Mesendoderm (in vitro differentiated cells): Measurements from ENCODE around the gene PPP1CA.

Experiments used
- DNase-seq: peaks from one replicate; pipeline ENCODE4 v3.0.0; 2013
- H2AK5ac ChIP-seq: 2 replicates; pipeline ENCODE4 v1.6.1; 2013; ENCODE audit warnings: low read length, inconsistent platforms
- H2BK120ac ChIP-seq: 2 replicates; pipeline ENCODE4 v1.6.1; 2013; ENCODE audit warnings: low read depth, mild to moderate bottlenecking, low read length, moderate library complexity, mixed read lengths
- H2BK15ac ChIP-seq: replicated peaks from 2 replicates; pipeline ENCODE4 v1.6.1; 2013; ENCODE audit warnings: low read depth, mild to moderate bottlenecking, moderate library complexity
- H2BK5ac ChIP-seq: 2 replicates; pipeline ENCODE4 v1.6.1; 2013; ENCODE audit warnings: low read length, inconsistent platforms
- H3K18ac ChIP-seq: 2 replicates; pipeline ENCODE4 v1.6.1; 2013; ENCODE audit warnings: mild to moderate bottlenecking, low read length, mixed read lengths
- H3K23ac ChIP-seq: one replicate; pipeline ENCODE4 v1.6.1; 2013; ENCODE audit warnings: low read length
- H3K27ac ChIP-seq: 2 replicates; pipeline ENCODE4 v1.5.1; 2013; ENCODE audit warnings: low read depth, mild to moderate bottlenecking, inconsistent platforms, low read length, moderate library complexity
- H3K27me3 ChIP-seq: 2 replicates; pipeline ENCODE4 v1.6.1; 2013; ENCODE audit warnings: low read length, control low read depth, mild to moderate bottlenecking, inconsistent platforms; ENCODE audit not compliant: insufficient read depth, poor library complexity
- H3K36me3 ChIP-seq: 2 replicates; pipeline ENCODE4 v1.6.1; 2013; ENCODE audit warnings: low read length, inconsistent platforms; ENCODE audit not compliant: control insufficient read depth, insufficient read depth
- H3K4ac ChIP-seq: one replicate; pipeline ENCODE4 v1.6.1; 2013; ENCODE audit warnings: low read depth, mild to moderate bottlenecking, low read length, moderate library complexity
- H3K4me1 ChIP-seq: 2 replicates; pipeline ENCODE4 v1.6.1; 2013; ENCODE audit warnings: low read depth, low read length, inconsistent platforms; ENCODE audit not compliant: control insufficient read depth
- H3K4me2 ChIP-seq: 2 replicates; pipeline ENCODE4 v1.6.1; 2013; ENCODE audit warnings: low read length
- H3K4me3 ChIP-seq: 2 replicates; pipeline ENCODE4 v1.5.1; 2013; ENCODE audit warnings: mild to moderate bottlenecking, low read length
- H3K56ac ChIP-seq: one replicate; pipeline ENCODE4 v1.6.1; 2013; ENCODE audit warnings: low read length
- H3K79me1 ChIP-seq: 2 replicates; pipeline ENCODE4 v1.6.1; 2013; ENCODE audit warnings: low read length, inconsistent platforms
- H3K79me2 ChIP-seq: 2 replicates; pipeline ENCODE4 v1.6.1; 2013; ENCODE audit warnings: mild to moderate bottlenecking, low read length; ENCODE audit not compliant: control insufficient read depth, insufficient read depth
- H3K9ac ChIP-seq: 2 replicates; pipeline ENCODE4 v1.6.1; 2013; ENCODE audit warnings: low read length, inconsistent platforms
- H4K5ac ChIP-seq: one replicate; pipeline ENCODE4 v1.6.1; 2013; ENCODE audit warnings: low read length
- H4K8ac ChIP-seq: one replicate; pipeline ENCODE4 v1.6.1; 2013; ENCODE audit warnings: low read depth, mild to moderate bottlenecking, control low read depth, low read length, moderate library complexity
- WGBS: extraction: QIAGEN DNeasy Blood & Tissue Kit; methylation state at CpG from one replicate; pipeline ENCODE4 v1.1.7; 2013; ENCODE audit warnings: low lambda C conversion rate, missing lambda C conversion rate; ENCODE audit not compliant: insufficient coverage; ENCODE audit errors: extremely low coverage; 5-methylcytosine and 5-hydroxymethylcytosine counted together

Gene PPP1CA

GRCh38 chr11:67367761-67368227 is 33.9 kb downstream of the PPP1CA start:
- WGBS, result no CpG with 5 or more reads among the region's 7 CpGs
- H4K8ac ChIP-seq, result no peak overlapping the region
- H3K4me3 ChIP-seq, result no peak overlapping the region
- no peaks in the 10 kb centered on the region for H3K79me2 ChIP-seq
- no peak overlapping the region for H2BK5ac ChIP-seq
- no peaks in the 10 kb centered on the region for H3K79me1 ChIP-seq
- H3K4me2 ChIP-seq, result no peak overlapping the region
- no peaks in the 10 kb centered on the region for H3K27me3 ChIP-seq
- no peak overlapping the region for H2AK5ac ChIP-seq
- no peaks in the 10 kb centered on the region for H3K36me3 ChIP-seq
- no peak overlapping the region for H3K23ac ChIP-seq
- H3K4ac ChIP-seq, result no peak overlapping the region
- no peak for DNase-seq
- H2BK120ac ChIP-seq, result no peak overlapping the region
- no peak overlapping the region for H2BK15ac ChIP-seq
- no peak overlapping the region for H3K56ac ChIP-seq
- no peak overlapping the region for H3K9ac ChIP-seq
- peaks cover 5% of the 10 kb centered on the region for H3K4me1 ChIP-seq
- no peak overlapping the region for H3K18ac ChIP-seq
- H4K5ac ChIP-seq, result no peak overlapping the region
- H3K27ac ChIP-seq, result no peak overlapping the region

GRCh38 chr11:67366961-67367760 is 34.5 kb downstream of the PPP1CA start:
- WGBS, result no CpG with 5 or more reads among the region's 25 CpGs
- Histone ChIP-seq H3K4me3 (no peak overlapping the region), H2AK5ac (no peak overlapping the region)

DNA sequence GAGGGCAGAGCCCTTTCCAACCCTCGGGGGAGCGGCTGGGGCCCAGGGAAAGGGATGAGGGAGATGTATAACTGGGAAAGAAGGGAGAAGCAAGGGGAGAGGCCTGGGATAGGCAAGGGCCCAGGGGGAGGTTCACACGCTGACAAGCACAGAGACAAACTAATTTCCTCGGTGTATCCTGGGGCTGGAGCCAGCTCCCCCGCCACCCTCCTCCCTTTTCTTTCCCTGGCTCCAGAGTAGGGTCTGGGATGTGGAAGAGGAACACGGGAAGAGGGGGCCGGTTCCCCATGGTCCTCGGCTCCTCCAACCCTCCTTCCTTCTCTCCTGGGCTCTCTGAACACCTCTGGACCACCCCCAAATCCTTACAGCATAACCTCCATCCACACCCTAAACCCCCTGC is 35.1 kb downstream of the PPP1CA start:
- no peak overlapping the region for H3K27ac ChIP-seq
- no peak overlapping the region for H3K4me2 ChIP-seq
- no peaks in the 10 kb centered on the region for H3K79me2 ChIP-seq
- no peak overlapping the region for H4K8ac ChIP-seq
- no peak for DNase-seq
- peak overlapping the region; percentile 58 for H3K56ac ChIP-seq
- no peak overlapping the region for H3K4ac ChIP-seq
- no peaks in the 10 kb centered on the region for H3K27me3 ChIP-seq
- no peak overlapping the region for H4K5ac ChIP-seq
- H3K9ac ChIP-seq, result no peak overlapping the region
- H3K4me3 ChIP-seq, result no peak overlapping the region
- H3K23ac ChIP-seq, result no peak overlapping the region
- no peaks in the 10 kb centered on the region for H3K36me3 ChIP-seq
- no peak overlapping the region for H2AK5ac ChIP-seq
- H2BK15ac ChIP-seq, result no peak overlapping the region
- no peak overlapping the region for H2BK120ac ChIP-seq
- H3K79me1 ChIP-seq, result no peaks in the 10 kb centered on the region
- no CpG with 5 or more reads among the region's 8 CpGs for WGBS
- H3K18ac ChIP-seq, result no peak overlapping the region
- no peak overlapping the region for H2BK5ac ChIP-seq
- H3K4me1 ChIP-seq, result peaks cover under 1% of the 10 kb centered on the region

More at GRCh38 chr11:67366961-67367760, 34.5 kb downstream of the PPP1CA start:
- DNase-seq, result no peak
- no peak overlapping the region for H3K4me2 ChIP-seq
- H2BK15ac ChIP-seq, result no peak overlapping the region
- no peak overlapping the region for H3K23ac ChIP-seq
- H3K27me3 ChIP-seq, result no peaks in the 10 kb centered on the region
- no peak overlapping the region for H3K56ac ChIP-seq
- no peaks in the 10 kb centered on the region for H3K79me2 ChIP-seq
- H3K4me1 ChIP-seq, result peaks cover 5% of the 10 kb centered on the region
- no peak overlapping the region for H3K18ac ChIP-seq
- no peak overlapping the region for H2BK5ac ChIP-seq
- no peak overlapping the region for H3K4ac ChIP-seq
- no peaks in the 10 kb centered on the region for H3K36me3 ChIP-seq
- no peaks in the 10 kb centered on the region for H3K79me1 ChIP-seq
- no peak overlapping the region for H2BK120ac ChIP-seq
- no peak overlapping the region for H4K8ac ChIP-seq
- no peak overlapping the region for H4K5ac ChIP-seq
- no peak overlapping the region for H3K27ac ChIP-seq
- H3K9ac ChIP-seq, result no peak overlapping the region

DNA sequence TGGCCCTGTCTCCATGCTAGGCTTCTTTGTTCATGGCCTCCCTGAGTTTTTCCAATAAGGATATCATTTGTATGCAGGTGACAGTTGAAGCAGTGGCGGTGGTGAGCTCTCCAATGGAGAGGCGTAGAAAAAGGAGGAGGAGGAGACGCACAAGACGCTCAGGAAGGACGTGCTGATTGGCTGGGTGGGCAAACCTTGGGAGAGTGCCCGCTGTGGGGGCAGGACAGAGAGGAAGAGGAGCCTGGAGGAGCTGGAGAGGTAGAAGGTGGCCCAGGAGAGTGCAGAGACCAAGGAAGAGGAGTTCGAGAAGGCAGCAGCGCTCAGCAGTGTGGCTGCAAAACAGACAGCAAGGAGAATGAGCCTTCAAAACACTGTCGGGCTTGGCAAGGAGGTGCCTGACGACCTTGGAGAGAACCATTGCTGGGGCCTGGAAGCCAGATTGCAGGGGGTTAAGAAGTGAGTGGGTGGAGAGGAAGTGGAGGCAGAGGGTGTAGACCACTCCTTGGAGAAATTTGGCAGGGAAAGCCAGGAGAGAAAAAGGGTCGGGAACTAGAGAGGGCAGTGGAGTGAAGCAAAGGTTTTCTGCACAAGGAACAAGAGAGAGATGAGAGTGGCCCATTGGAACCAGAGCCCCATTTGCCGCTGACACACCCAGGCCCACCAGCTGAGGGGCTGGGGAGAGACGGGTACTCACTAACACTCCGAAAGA is 35.8 kb downstream of the PPP1CA start:
- H3K27ac ChIP-seq, result no peak overlapping the region
- H3K9ac ChIP-seq, result no peak overlapping the region
- no peaks in the 10 kb centered on the region for H3K4me1 ChIP-seq
- no peak overlapping the region for H4K8ac ChIP-seq
- no peak overlapping the region for H3K18ac ChIP-seq
- H3K36me3 ChIP-seq, result no peaks in the 10 kb centered on the region
- no peak overlapping the region for H3K23ac ChIP-seq
- H3K4me2 ChIP-seq, result no peak overlapping the region
- H2BK15ac ChIP-seq, result no peak overlapping the region
- H3K79me2 ChIP-seq, result no peaks in the 10 kb centered on the region
- no peak overlapping the region for H3K4me3 ChIP-seq
- H3K27me3 ChIP-seq, result no peaks in the 10 kb centered on the region
- H3K56ac ChIP-seq, result peak overlapping the region; percentile 58
- H3K79me1 ChIP-seq, result no peaks in the 10 kb centered on the region
- DNase-seq, result no peak
- H4K5ac ChIP-seq, result no peak overlapping the region
- no peak overlapping the region for H2BK5ac ChIP-seq
- H2BK120ac ChIP-seq, result no peak overlapping the region
- H2AK5ac ChIP-seq, result no peak overlapping the region
- no CpG with 5 or more reads among the region's 14 CpGs for WGBS
- H3K4ac ChIP-seq, result no peak overlapping the region

GRCh38 chr11:67364783-67365722 is 36.6 kb downstream of the PPP1CA start:
- WGBS, result no CpG with 5 or more reads among the region's 24 CpGs
- no peak overlapping the region for H3K4ac ChIP-seq

More at GRCh38 chr11:67364783-67365722, 36.6 kb downstream of the PPP1CA start:
- no peaks in the 10 kb centered on the region for H3K27me3 ChIP-seq
- no peaks in the 10 kb centered on the region for H3K4me1 ChIP-seq
- H3K79me1 ChIP-seq, result no peaks in the 10 kb centered on the region
- H3K4me3 ChIP-seq, result no peak overlapping the region
- H4K8ac ChIP-seq, result no peak overlapping the region
- no peak overlapping the region for H2BK5ac ChIP-seq
- no peaks in the 10 kb centered on the region for H3K79me2 ChIP-seq
- H2BK120ac ChIP-seq, result no peak overlapping the region
- no peak overlapping the region for H3K23ac ChIP-seq
- DNase-seq, result no peak
- H3K18ac ChIP-seq, result no peak overlapping the region
- H2BK15ac ChIP-seq, result no peak overlapping the region
- no peak overlapping the region for H3K9ac ChIP-seq
- no peak overlapping the region for H3K27ac ChIP-seq
- no peak overlapping the region for H4K5ac ChIP-seq
- H3K4me2 ChIP-seq, result no peak overlapping the region
- no peak overlapping the region for H2AK5ac ChIP-seq
- H3K36me3 ChIP-seq, result no peaks in the 10 kb centered on the region
- H3K56ac ChIP-seq, result no peak overlapping the region
